OCI-LY7 (cell line): ENCODE data around the gene TNIK. TPM values are rescaled to one million over a fixed set of nuclear protein-coding genes. Genes with fewer than 3 reads are reported as not detected.

Experiments
- BruUV-seq: library from RNA; stranded (reverse); fragments of 400-500 nt; replicated peaks from 2 replicates; lab custom pipeline; 2021; lab: Mats Ljungman, UMichigan
- CTCF ChIA-PET: fragments of 300-600 bp; sonication (Branson Sonifier 250); formaldehyde crosslinking; loops from one replicate; lab custom pipeline; 2022; ENCODE audit warnings: antibody characterized with exemption; ENCODE audit not compliant: unreplicated experiment; lab: Charles Lee
- POLR2A ChIA-PET: fragments of 300-600 bp; sonication (Branson Sonifier 250); formaldehyde crosslinking; loops from one replicate; lab custom pipeline; 2022; ENCODE audit warnings: antibody characterized with exemption; lab: Charles Lee
- DNase-seq: peaks from one replicate; pipeline ENCODE4 v3.0.0-alpha.2; 2015; ENCODE audit warnings: low spot score
- H2AFZ ChIP-seq: fragments of 200-600 bp; sonication (generic), shearing (Covaris generic); 2 replicates; pipeline ENCODE4 v1.6.1; 2014; ENCODE audit warnings: mild to moderate bottlenecking, antibody characterized with exemption, low read length, moderate library complexity
- H3K27ac ChIP-seq: fragments of 200-600 bp; sonication (generic); 2 replicates; pipeline ENCODE4 v1.5.1; 2014; ENCODE audit warnings: mixed run types, low read depth, mild to moderate bottlenecking, moderate library complexity, low read length, inconsistent platforms; ENCODE audit not compliant: poor library complexity, severe bottlenecking
- H3K36me3 ChIP-seq: fragments of 200-600 bp; sonication (generic); 2 replicates; pipeline ENCODE4 v1.6.1; 2014; ENCODE audit warnings: mild to moderate bottlenecking, antibody characterized with exemption, low read length, moderate library complexity, mixed read lengths; ENCODE audit not compliant: insufficient read depth
- H3K4me1 ChIP-seq: fragments of 200-600 bp; sonication (generic); 2 replicates; pipeline ENCODE4 v1.5.1; 2014; ENCODE audit warnings: mild to moderate bottlenecking, low read length; ENCODE audit not compliant: insufficient read depth, poor library complexity, severe bottlenecking
- H3K4me2 ChIP-seq: fragments of 200-600 bp; sonication (generic); 2 replicates; pipeline ENCODE4 v1.6.1; 2014; ENCODE audit warnings: mild to moderate bottlenecking, low read length
- H3K4me3 ChIP-seq: fragments of 200-600 bp; sonication (generic); 2 replicates; pipeline ENCODE4 v1.5.1; 2014; ENCODE audit warnings: mild to moderate bottlenecking, low read depth, low read length; ENCODE audit not compliant: poor library complexity, severe bottlenecking
- H3K79me2 ChIP-seq: fragments of 200-600 bp; sonication (generic); 2 replicates; pipeline ENCODE4 v1.6.1; 2016; ENCODE audit warnings: low read depth, mild to moderate bottlenecking, low read length, moderate library complexity, mixed read lengths; ENCODE audit not compliant: insufficient read depth
- H3K9me2 ChIP-seq: fragments of 200-600 bp; sonication (generic); 2 replicates; pipeline ENCODE4 v1.6.1; 2016; ENCODE audit warnings: mild to moderate bottlenecking, low read length, mixed read lengths; ENCODE audit not compliant: insufficient read depth
- H3K9me3 ChIP-seq: fragments of 200-600 bp; sonication (generic); 2 replicates; pipeline ENCODE4 v1.6.1; 2014; ENCODE audit warnings: mild to moderate bottlenecking, mixed run types, low read length, mixed read lengths
- H4K20me1 ChIP-seq: fragments of 200-600 bp; sonication (generic); 2 replicates; pipeline ENCODE4 v1.6.1; 2014; ENCODE audit warnings: mild to moderate bottlenecking, antibody characterized with exemption, low read length, moderate library complexity, mixed read lengths; ENCODE audit not compliant: insufficient read depth
- EZH2phosphoT487 ChIP-seq: fragments of 200-600 bp; sonication (generic); IDR thresholded peaks from 2 replicates; pipeline ENCODE4 v1.6.1; 2018; ENCODE audit warnings: low read depth, borderline replicate concordance, mild to moderate bottlenecking, mixed run types, antibody characterized with exemption, low read length, moderate library complexity, mixed read lengths
- intact Hi-C: fragments of 100-400 bp; cut with micrococcal nuclease; formaldehyde crosslinking; loops from one replicate; pipeline ENCODE4 v1.10.0; 2022; ENCODE audit not compliant: unreplicated experiment
- total RNA-seq, 2 experiments: library from RNA; depleted of rRNA in 1 of 2; stranded (reverse); fragments of >200 nt in 1 of 2; shearing (Covaris generic) in 1 of 2; gene quantifications; 2 replicates each; pipeline ENCODE4 v1.2.3, GENCODE V29; 2014 to 2022
- TF ChIP-seq, protein P1 (sequence below): fragments of 200-600 bp; sonication (generic); conservative IDR thresholded peaks from 2 replicates; pipeline ENCODE4 v1.5.1; 2014; ENCODE audit warnings: mild to moderate bottlenecking, antibody characterized with exemption, low read length, moderate library complexity, mixed read lengths

The TNIK gene
- total RNA-seq, 2 experiments from 2014 or later = not detected

DNA sequence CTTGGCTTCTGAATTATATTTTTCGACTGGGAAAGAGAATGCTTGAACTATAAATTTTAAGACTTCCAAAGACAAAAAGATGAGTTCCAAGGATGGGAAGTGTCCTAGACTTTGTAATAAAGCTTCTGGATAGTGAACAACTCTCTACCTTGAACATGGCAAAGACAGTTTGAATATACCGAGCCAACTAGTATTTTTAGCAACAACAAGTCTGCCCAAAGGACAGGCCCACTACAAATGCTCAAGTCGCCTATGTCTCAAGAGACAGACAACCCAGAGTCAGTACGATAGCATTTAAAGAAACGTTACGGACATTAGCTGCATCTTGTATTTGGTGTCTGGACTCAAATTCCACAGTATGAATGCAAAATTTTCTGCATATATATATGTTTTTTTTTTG is 258.4 kb downstream of the TNIK start:
- Histone ChIP-seq H3K79me2 (no peaks in the 10 kb centered on the region), H3K4me3 (no peak overlapping the region), H4K20me1 (no peaks in the 10 kb centered on the region), H3K9me3 (no peaks in the 10 kb centered on the region), H3K27ac (no peak overlapping the region), H2AFZ (no peak overlapping the region), H3K4me1 (no peaks in the 10 kb centered on the region), H3K4me2 (no peak overlapping the region), H3K9me2 (no peaks in the 10 kb centered on the region), H3K36me3 (no peaks in the 10 kb centered on the region)
- BruUV-seq = no TSS peak
- ChIA-PET POLR2A (interaction anchor here (0.5 kb wide), 1 partner anchor 1721 kb away, joined by 3 read pairs; no protein-coding TSS in a partner anchor), CTCF (interaction anchor here (1.0 kb wide), 1 partner anchor 267 kb away, joined by 3 read pairs; no protein-coding TSS in a partner anchor)
- TF ChIP-seq EZH2phosphoT487 = no peak
- TF ChIP-seq, protein P1, sequence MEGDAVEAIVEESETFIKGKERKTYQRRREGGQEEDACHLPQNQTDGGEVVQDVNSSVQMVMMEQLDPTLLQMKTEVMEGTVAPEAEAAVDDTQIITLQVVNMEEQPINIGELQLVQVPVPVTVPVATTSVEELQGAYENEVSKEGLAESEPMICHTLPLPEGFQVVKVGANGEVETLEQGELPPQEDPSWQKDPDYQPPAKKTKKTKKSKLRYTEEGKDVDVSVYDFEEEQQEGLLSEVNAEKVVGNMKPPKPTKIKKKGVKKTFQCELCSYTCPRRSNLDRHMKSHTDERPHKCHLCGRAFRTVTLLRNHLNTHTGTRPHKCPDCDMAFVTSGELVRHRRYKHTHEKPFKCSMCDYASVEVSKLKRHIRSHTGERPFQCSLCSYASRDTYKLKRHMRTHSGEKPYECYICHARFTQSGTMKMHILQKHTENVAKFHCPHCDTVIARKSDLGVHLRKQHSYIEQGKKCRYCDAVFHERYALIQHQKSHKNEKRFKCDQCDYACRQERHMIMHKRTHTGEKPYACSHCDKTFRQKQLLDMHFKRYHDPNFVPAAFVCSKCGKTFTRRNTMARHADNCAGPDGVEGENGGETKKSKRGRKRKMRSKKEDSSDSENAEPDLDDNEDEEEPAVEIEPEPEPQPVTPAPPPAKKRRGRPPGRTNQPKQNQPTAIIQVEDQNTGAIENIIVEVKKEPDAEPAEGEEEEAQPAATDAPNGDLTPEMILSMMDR = no peak
- DNase-seq = no peak
- intact Hi-C loops = no loop called here

DNA sequence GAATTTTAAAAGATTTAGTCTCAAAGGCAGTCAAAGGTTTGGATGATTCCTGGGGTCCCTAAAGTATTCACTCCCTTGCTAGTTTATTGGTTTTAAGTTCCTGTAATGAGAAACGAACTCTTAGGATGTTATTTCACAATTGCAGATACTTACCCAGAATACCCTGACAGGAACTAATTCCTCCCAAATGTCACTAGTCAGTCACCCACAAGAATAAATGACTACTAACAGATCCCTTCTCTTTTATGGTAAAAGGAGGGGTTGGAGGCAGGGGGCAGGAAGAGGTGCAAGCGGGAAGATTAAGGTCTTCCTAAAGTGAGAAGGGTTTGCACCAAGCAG is 259.5 kb downstream of the TNIK start:
- ChIA-PET CTCF (no interaction called here), POLR2A (no interaction called here)
- Histone ChIP-seq H4K20me1 (no peaks in the 10 kb centered on the region), H3K36me3 (no peaks in the 10 kb centered on the region), H3K4me2 (no peak overlapping the region), H3K79me2 (no peaks in the 10 kb centered on the region), H2AFZ (no peak overlapping the region), H3K27ac (no peak overlapping the region), H3K9me2 (no peaks in the 10 kb centered on the region), H3K4me3 (no peak overlapping the region), H3K9me3 (no peaks in the 10 kb centered on the region), H3K4me1 (no peaks in the 10 kb centered on the region)
- BruUV-seq = no TSS peak
- DNase-seq = no peak
- TF ChIP-seq EZH2phosphoT487 = no peak
- TF ChIP-seq, protein P1 = no peak
- intact Hi-C loops = no loop called here

DNA sequence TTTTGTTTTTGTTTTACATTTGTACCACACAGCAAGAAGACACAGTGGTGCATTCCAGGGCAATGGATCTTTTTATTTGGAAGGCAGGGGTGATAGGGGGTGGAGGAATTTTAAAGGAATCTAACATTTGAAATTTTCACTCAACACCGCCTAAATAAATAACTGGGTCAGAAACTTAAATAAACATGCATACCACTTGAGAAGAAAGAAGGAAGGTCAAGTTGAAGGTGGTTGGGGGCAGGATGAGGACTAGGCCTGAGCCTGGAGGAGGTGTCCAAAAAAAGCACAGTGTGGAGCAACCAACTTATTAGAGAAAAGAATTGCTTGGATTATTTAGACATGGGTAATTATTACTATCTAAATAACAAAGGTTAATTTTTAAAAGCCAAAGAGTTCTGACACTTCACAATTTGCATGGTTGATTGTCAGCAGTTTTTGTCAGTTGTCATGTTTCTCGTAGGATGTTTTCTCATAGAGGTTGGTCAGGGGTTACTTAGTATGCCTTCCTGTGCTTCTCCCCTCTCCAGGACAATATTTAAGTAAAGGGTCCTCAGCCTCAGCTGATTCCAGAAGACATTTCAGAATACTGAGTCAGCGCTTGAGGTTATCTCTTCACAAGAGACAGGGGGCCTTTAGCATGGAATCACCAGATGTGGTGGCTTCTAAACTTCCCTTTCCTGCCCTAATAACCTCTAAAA is 260.0 kb downstream of the TNIK start:
- H3K4me2 ChIP-seq = no peak overlapping the region
- H3K4me1 ChIP-seq = no peaks in the 10 kb centered on the region
- ChIA-PET POLR2A (no interaction called here), CTCF (no interaction called here)
- intact Hi-C loops = no loop called here
- no peak overlapping the region for H3K27ac ChIP-seq
- no TSS peak for BruUV-seq
- H3K36me3 ChIP-seq = no peaks in the 10 kb centered on the region
- TF ChIP-seq EZH2phosphoT487 = no peak
- TF ChIP-seq, protein P1 = no peak
- H3K9me3 ChIP-seq = no peaks in the 10 kb centered on the region
- no peak for DNase-seq
- no peaks in the 10 kb centered on the region for H4K20me1 ChIP-seq
- no peak overlapping the region for H2AFZ ChIP-seq
- H3K79me2 ChIP-seq = no peaks in the 10 kb centered on the region
- no peaks in the 10 kb centered on the region for H3K9me2 ChIP-seq
- H3K4me3 ChIP-seq = no peak overlapping the region
